Left ventricle myocardium superior (tissue), 1 donor: ENCODE results near the gene PHACTR4. TPM values are rescaled to one million over a fixed set of nuclear protein-coding genes. Genes with fewer than 3 reads are reported as not detected.
A peak's percentile ranks its signal among the peaks of the same experiment; 100 is the strongest.
"Not testable (repeated sequence)": the region's sequence is repeated elsewhere in the genome, so short reads cannot be mapped to it uniquely, and the experiment has no call there.

Experiments used
- ATAC-seq: fragments of 200-7000 bp; cut with Tn5 transposase; one replicate; pipeline ENCODE4 v1.9.1; 2020; ENCODE audit warnings: mild to moderate bottlenecking, moderate library complexity
- DNase-seq: peaks from one replicate; pipeline ENCODE4 v3.0.0-alpha.2; 2020
- intact Hi-C: fragments of 100-400 bp; cut with micrococcal nuclease; formaldehyde crosslinking; loops from one replicate; pipeline ENCODE4 v1.11.0; 2022
- long read RNA-seq: library from polyadenylated mRNA; unstranded; transcript quantifications from one replicate; pipeline ENCODE4 v2.0.0, GENCODE V29; 2021
- total RNA-seq: library from RNA; stranded (reverse); fragmentation: NEBNext Ultra II Directional; extraction: Animal tissue kit (Norgen Biotek cat#: 25700); gene quantifications from one replicate; pipeline ENCODE4 v1.2.1, GENCODE V29; 2021
- donor health status: DM: no; HTN: yes; CAD: no; lungs with severe emphysema.

The PHACTR4 gene
- total RNA-seq = 17.9 TPM
- long read RNA-seq, partial matches to known transcripts = 0 of 5 reads
- long read RNA-seq, other reads (novel, unspliced or antisense) = 5 of 5 reads

- ATAC-seq (peak; percentile 98), DNase-seq (peak; percentile 95)
- intact Hi-C loops = no loop called here
Observed at GRCh38 chr1:28369371-28370238, at the start of gene PHACTR4. Gene PHACTR4 (plus strand): TSS chr1:28369740. CDS start chr1:28407448, 37,708 bp downstream.

- ATAC-seq = no peak
- DNase-seq = no peak
- intact Hi-C loops = no loop called here
Observed at GRCh38 chr1:28322194-28322593, 47.3 kb upstream of the PHACTR4 start.

GRCh38 chr1:28323720-28324119 lies 45.8 kb upstream of the PHACTR4 start:
- intact Hi-C loops = no loop called here
- ATAC-seq = no peak
- no peak for DNase-seq

- DNase-seq = no peak
- intact Hi-C loops = no loop called here
- ATAC-seq = no peak
Observed at GRCh38 chr1:28326515-28326914, 43.0 kb upstream of the PHACTR4 start.

DNA sequence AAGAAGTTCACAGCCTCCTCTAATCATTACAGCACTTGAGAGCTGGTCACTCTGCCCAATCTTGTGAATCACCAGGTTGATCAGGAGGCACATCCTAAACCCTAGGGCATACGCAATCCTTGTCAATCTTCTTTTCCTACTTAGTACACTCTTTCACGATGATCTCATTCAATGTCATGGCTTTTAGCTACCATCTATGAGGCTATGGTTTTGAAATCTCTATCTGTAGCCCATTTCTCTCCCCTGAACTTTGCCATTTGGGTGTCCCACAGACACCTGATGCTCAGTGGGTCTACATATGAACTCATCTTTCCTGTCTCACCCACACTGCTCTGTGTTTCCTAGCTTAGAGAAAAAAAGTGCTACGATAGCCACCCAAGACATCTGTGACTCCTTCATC lies 42.6 kb upstream of the PHACTR4 start:
- no peak for ATAC-seq
- no peak for DNase-seq
- intact Hi-C loops = no loop called here

DNA sequence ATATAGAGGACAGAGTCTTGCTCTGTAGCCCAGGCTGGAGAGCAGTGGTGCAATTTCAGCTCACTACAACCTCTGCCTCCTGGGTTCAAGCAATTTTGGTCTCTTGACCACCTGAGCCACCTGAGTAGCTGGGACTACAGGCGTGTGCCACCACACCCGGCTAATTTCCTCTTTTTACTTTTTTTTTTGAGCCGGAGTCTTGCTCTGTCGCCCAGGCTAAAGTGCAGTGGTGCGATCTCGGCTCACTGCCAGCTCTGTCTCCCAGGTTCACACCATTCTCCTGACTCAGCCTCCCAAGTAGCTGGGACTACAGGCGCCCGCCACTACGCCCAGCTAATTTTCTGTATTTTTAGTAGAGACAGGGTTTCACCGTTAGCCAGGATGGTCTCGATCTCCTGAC lies 42.1 kb upstream of the PHACTR4 start:
- DNase-seq, ATAC-seq, intact Hi-C loops: not testable (repeated sequence)

GRCh38 chr1:28328228-28328648 lies 41.3 kb upstream of the PHACTR4 start:
- ATAC-seq (no peak), DNase-seq (no peak)
- intact Hi-C loops = no loop called here

- peak; percentile 35 for DNase-seq
- peak; percentile 18 for ATAC-seq
- intact Hi-C loops = no loop called here
Observed at GRCh38 chr1:28329395-28330153, 40.0 kb upstream of the PHACTR4 start.

GRCh38 chr1:28338897-28339296 lies 30.6 kb upstream of the PHACTR4 start:
- ATAC-seq (no peak), DNase-seq (no peak)
- intact Hi-C loops = no loop called here

- intact Hi-C loops = no loop called here
- no peak for DNase-seq
- no peak for ATAC-seq
Observed at GRCh38 chr1:28339551-28339950, 30.0 kb upstream of the PHACTR4 start.

DNA sequence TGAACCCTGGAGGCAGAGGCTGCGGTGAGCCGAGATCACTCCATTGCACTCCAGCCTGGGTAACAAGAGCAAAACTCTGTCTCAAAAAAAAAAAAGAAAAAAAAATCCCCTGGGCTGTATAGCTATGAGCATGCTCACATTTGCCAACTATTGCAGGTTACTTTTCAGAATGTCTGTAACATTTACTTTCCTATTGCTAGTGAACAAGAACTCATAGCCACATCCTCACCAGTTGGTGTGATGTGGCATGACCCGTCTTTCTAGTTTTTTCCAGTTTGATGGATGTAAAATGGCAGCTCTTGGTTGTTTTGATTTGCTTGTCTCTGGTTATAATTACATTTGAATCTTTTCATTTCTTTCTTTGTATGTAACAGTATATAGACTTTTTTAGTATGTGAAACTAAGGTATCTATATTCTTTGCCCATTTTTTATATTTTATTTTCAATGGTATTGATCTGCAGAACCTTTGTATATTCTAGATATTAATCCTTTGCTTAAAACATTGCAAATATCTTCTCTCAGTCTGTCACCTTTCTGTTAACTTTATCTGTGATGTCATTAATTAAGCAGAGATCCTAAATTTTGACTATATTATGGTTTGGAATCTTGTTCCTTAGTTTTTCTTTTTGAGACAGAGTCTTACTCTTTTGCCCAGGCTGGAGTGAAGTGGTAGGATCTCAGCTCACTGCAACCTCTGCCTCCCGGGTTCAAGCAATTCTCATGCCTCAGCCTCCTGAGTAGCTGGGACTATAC lies 29.1 kb upstream of the PHACTR4 start:
- intact Hi-C loops = no loop called here
- no peak for DNase-seq
- no peak for ATAC-seq

DNA sequence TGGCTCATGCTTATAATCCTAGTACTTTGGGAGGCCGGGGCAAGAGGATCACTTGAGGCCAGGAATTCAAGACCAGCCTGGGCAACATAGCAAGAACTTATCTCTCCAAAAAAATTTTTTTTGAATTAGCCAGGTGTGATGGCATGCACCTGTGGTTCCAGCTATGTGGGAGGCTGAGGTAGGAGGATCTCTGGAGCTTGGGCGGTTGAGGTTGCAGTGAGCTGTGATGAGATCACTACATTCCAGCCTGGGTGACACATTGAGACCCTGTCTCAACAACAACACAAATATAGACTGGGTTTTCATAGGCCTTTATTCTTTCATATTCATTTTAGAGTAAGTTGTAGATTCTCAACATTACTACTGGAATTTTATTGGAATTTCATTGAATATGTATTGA lies 27.9 kb upstream of the PHACTR4 start:
- DNase-seq (no peak), ATAC-seq (no peak)
- intact Hi-C loops = no loop called here

- ATAC-seq = no peak
- intact Hi-C loops = no loop called here
- DNase-seq = no peak
Observed at GRCh38 chr1:28343405-28343804, 26.1 kb upstream of the PHACTR4 start.

GRCh38 chr1:28353248-28353810 lies 16.2 kb upstream of the PHACTR4 start:
- ATAC-seq, intact Hi-C loops, DNase-seq: not testable (repeated sequence)

- ATAC-seq (no peak), DNase-seq (no peak)
- intact Hi-C loops = no loop called here
Observed at GRCh38 chr1:28354121-28354520, 15.4 kb upstream of the PHACTR4 start.

DNA sequence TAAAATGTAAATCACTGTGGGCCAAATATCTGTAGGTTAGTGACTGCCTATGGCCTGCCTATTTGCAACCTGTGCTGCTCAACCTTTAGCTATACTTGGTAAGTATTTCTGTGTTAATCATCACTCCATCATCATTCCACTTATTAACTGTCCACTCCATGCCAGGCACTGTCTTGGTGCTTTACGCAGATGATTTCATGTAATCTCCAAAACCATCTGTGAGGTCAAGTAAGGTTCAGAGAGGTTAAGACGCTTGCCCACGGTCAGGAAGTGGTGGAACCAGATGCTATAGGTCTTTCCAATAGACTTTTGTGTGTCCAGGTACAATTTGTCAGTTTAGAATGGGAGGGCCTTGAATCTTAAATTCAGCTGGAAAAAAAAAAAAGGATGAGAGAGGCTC lies 10.8 kb upstream of the PHACTR4 start:
- DNase-seq (no peak), ATAC-seq (no peak)
- intact Hi-C loops = no loop called here

- DNase-seq (peak; percentile 81), ATAC-seq (peak; percentile 48)
- intact Hi-C loops = no loop called here
Observed at GRCh38 chr1:28359592-28360239, 9.8 kb upstream of the PHACTR4 start.

DNA sequence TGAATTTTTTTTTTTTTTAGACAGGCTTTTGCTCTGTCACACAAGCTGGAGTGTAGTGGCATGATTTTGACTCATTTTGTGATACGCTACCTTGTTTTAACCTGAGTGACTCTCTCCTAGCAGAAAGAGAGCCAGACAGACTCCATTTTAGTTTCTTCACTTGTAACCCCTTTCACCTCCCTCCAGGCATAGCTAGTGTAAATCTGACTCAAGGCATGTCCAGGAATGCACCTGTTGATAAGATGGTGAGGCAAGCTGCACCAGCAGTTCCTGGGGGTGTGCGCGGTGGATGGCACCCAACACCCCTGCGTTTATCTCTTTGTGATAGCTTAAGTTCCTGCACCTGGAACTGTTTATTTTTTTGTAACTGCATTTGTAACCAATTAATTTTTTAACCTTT lies 4.7 kb upstream of the PHACTR4 start:
- intact Hi-C loops = no loop called here
- ATAC-seq (no peak), DNase-seq (no peak)

GRCh38 chr1:28365864-28366263 lies 3.7 kb upstream of the PHACTR4 start:
- DNase-seq = no peak
- ATAC-seq = no peak
- intact Hi-C loops = no loop called here
